Measurements from ENCODE around the gene CYSLTR2.
A peak's percentile ranks its signal among the peaks of the same experiment; 100 is the strongest.

The CYSLTR2 gene

DNA sequence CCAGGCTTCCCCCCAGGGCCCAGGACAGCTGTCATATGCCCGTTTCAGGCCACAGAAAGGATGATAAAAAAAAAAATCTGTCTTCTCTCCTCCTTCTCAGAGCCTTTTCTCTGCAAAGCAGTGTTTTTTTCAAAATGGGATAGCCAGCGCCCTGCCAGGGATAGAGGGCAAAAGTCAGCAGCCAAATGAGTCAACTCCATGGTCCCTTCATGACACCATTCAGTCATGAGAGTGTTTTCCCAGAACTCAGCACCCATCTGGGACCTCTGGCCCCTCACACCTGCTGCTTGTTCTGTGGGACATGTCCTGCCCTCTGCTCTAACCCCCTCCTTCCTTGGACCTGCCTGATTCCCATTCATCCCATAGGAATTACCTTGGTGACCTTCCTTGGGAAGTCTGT, 95.0 kb downstream of the CYSLTR2 start:
- DNase-seq: no peak

DNA sequence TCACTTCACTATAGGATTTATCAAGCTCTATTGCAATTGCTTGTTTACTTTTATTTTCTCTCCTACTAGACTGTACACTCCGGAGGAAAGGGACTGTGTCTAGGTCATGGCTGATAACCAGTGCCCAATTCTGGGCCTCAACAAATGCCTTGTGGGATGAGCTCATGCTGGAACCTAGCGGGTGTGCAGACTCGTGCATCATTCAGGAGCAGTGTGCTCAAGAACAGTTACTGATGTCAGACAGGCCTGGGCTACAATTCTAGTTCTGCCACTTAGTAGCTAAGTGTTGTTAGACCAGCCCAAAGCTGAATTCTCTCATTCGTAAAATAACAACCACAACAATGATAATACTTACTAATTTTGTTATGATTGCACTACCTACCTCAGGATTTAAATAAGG, 95.4 kb downstream of the CYSLTR2 start:
- peak; percentile 3 for DNase-seq

DNA sequence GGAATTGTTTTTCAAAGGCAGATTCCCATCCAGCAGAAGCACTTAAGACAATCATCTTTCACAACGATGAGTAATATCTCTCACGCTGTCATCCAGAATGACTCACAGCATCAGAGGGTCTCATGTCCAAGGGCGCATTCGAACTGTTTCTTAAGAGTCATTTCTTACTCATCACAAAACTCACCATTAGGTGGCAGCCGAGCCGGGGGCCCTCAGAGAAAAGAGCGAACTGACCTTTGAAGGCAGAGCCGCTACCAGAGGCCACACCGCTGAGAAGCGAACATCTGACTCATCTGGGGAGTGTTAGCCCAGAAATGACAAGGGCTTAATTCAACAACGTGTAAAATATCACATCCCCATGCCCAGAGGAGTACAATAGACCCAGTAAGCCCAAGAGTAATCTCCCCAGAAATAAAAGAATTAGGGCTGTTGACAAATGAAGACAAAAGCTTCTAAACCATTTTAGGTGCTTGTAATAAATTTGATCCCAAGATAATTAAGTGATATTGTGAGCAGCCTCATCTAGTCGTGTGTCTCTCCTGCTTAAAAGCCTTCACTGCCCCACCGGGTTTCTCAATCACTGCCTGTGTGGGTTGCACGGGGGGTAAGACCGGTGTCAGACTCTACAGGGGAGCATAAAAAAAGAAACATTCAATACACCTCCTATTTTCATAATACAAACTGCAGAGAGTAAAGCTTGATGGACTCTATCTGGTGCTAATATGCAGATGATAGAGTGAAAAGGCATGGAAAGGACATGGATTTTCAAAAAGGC, 96.2 kb downstream of the CYSLTR2 start:
- DNase-seq: peak; percentile 80

DNA sequence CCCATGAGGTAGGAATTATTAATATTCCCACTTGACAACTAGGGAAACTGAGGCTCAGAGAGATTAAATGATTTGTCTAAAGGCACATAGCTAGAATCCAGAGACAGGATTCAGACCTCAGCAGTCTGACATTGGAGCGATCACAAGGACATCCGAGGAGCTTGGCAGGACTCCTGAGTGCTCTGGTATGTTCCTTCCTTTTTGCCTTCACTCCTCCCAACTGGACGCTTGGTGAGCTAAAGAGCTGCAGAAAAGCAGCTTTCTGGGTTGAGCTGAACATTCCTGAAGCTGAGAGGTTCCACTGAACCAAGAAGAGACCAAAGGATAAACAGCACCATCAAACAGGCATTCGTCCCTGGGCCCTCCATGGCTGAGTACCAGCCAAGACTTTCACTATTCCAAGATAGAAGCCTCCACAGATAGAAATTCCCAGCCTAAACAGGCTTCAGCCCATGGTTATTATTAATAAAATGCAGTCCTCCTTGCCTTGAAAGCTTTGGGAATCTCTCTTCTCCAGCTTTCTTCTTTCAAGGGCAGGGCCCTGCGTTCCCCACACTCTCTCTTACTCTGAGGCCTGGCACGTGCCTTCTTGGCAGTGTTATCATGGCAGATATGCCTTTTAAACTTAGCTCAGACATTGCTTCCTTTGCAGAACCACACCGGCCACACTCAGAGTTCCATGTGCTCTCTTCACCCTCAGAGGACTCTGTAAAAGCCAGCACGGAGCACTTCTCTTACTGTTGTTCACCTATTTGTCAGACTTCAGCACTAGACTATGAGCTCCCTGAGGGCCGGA, 97.1 kb downstream of the CYSLTR2 start:
- no peak for DNase-seq

DNA sequence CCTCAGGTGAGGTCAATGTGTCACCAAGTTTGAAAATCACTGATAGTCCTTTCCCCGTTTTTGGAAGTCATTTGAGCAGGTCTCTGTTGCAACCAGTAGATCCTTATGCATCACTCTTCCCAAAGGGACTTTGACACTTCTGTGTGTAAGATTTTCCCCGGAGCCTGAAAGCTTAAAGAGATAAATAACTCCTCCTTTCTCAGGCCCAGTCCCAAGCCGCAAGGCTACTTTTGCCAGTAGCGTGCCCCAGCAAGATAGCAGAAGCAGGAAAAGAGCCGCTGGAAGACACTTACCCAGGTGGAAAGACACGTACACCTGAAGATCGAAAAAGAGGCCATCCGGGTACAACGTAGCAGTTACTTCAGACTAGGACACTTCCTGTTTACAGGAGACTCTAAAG, 106.9 kb downstream of the CYSLTR2 start:
- DNase-seq: no peak
